OCI-LY3 (cell line): ENCODE measurements around the gene CAMTA1.

Source experiments
- H2AFZ ChIP-seq: fragments of 200-600, 300-600 bp; shearing (Covaris generic); 2 replicates; pipeline ENCODE4 v1.6.0; 2014; ENCODE audit warnings: antibody characterized with exemption, low read depth, low read length
- H3K27ac ChIP-seq: fragments of 200-600, 300-600 bp; sonication (generic); 2 replicates; pipeline ENCODE4 v1.5.1; 2014; ENCODE audit warnings: mild to moderate bottlenecking, low read length, moderate library complexity, mixed read lengths
- H3K27me3 ChIP-seq: fragments of 200-600, 300-600 bp; sonication (generic); 2 replicates; pipeline ENCODE4 v1.6.1; 2014; ENCODE audit warnings: low read depth, low read length, mixed read lengths
- H3K36me3 ChIP-seq: fragments of 200-600, 300-600 bp; sonication (generic); replicated peaks from 2 replicates; pipeline ENCODE3; 2014; ENCODE audit warnings: low read depth, low read length, mixed read lengths
- H3K4me1 ChIP-seq: fragments of 300-600, 200-600 bp; sonication (generic); 2 replicates; pipeline ENCODE4 v1.6.1; 2014; ENCODE audit warnings: low read length, mixed read lengths
- H3K4me2 ChIP-seq: fragments of 200-600, 300-600 bp; sonication (generic); 2 replicates; pipeline ENCODE4 v1.6.1; 2014; ENCODE audit warnings: low read length, mixed read lengths
- H3K4me3 ChIP-seq: fragments of 300-600, 200-600 bp; sonication (generic); 2 replicates; pipeline ENCODE4 v1.5.1; 2014; ENCODE audit warnings: antibody characterized with exemption, mild to moderate bottlenecking, low read length, moderate library complexity
- H3K79me2 ChIP-seq: fragments of 300-600, 200-600 bp; shearing (Covaris generic); 2 replicates; pipeline ENCODE4 v1.6.1; 2014; ENCODE audit warnings: mild to moderate bottlenecking, low read length, mixed read lengths
- H3K9ac ChIP-seq: fragments of 300-600, 200-600 bp; shearing (Covaris generic); 2 replicates; pipeline ENCODE4 v1.6.0; 2014; ENCODE audit warnings: mild to moderate bottlenecking, low read length, moderate library complexity
- H3K9me3 ChIP-seq: fragments of 200-600, 300-600 bp; shearing (Covaris generic); 2 replicates; pipeline ENCODE4 v1.6.1; 2014; ENCODE audit warnings: low read length, mixed read lengths; ENCODE audit not compliant: insufficient read depth
- H4K20me1 ChIP-seq: fragments of 200-600, 300-600 bp; sonication (generic); 2 replicates; pipeline ENCODE4 v1.6.1; 2016; ENCODE audit warnings: low read length, mixed read lengths; ENCODE audit not compliant: insufficient read depth
- CTCF ChIP-seq: fragments of 200-600, 300-600 bp; sonication (generic); IDR thresholded peaks from 2 replicates; pipeline ENCODE4 v1.5.1; 2014; ENCODE audit warnings: antibody characterized with exemption, low read length, low read depth
- EZH2phosphoT487 ChIP-seq: fragments of 200-600 bp; shearing (Covaris generic); IDR thresholded peaks from 2 replicates; pipeline ENCODE4 v1.6.1; 2018; ENCODE audit warnings: antibody characterized with exemption, mixed run types, low read depth

CAMTA1 gene

DNA sequence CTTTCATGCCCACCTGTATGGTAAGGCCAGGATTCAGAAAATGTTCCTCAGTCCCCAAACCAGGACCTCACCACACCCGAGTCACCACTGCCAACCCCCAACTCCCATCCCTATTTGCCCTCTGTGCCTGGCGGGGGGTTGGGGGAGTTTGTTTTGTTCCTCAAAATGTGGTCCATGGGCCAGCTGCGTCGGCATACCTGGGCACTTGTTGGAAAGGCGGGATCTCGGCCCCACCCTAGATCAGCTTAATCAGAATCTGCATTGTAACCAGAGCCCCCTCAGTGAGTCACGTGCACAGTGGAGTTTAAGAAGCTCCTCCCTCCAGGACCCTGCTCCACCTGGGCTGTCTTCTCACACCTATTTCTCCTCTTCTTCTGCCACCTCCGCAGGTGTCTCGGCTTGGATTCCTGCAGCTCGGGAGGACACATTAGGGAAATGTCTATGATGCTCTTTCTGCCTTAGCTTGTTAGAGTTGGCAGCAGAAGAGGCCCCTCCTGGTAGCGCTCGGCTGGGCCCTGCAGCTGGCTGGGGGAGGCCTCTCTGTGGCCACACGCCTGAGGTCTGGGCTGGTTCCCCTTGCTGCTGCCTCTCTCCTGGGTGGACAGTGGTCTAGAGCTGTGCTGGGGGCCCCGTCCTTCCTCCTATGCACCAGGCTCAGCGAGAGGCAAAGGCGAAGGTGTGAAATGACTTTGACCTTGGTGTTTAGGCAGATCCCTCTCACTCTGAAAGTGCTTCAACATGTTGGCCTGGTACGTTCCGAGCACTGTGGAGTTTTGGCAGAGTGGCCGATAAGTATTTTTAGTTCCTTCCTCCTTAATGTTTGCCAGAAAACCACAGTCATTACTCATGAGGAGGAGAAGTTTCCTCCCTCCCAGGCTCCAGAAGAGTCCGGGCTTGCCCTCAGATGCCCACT lies 41.8 kb upstream of the CAMTA1 start:
- Histone ChIP-seq H3K4me3 (no peak overlapping the region), H3K4me2 (peak overlapping the region; percentile 41), H3K9ac (no peak overlapping the region), H3K9me3 (no peaks in the 10 kb centered on the region), H3K36me3 (no peaks in the 10 kb centered on the region), H3K27me3 (0 out of 2 replicates have a peak, but pooled peaks cover 3% of the 10 kb centered on the region), H3K79me2 (no peaks in the 10 kb centered on the region), H3K4me1 (peaks cover 6% of the 10 kb centered on the region; the same call in 1 of the 2 replicates), H4K20me1 (no peaks in the 10 kb centered on the region), H3K27ac (no peak overlapping the region), H2AFZ (peak overlapping the region; percentile 65)
- TF ChIP-seq EZH2phosphoT487 (no peak), CTCF (no peak)

DNA sequence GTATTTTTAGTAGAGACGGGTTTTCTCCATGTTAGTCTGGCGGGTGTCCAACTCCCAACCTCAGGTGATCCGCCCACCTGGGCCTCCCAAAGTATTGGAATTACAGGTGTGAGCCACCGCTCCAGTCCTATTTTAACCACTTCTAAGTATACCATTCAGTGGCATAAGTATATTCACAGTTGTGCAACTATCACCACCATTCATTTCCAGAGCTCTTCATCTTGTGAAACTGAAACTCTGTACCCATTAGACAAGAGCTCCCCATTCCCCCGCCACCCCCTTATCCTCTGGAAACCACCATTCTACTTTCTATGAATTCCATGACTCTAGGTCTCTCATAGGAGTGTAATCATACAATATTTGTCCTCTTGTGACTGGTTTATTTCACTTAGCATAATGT lies 40.2 kb upstream of the CAMTA1 start:
- 0 out of 2 replicates have a peak, but pooled peaks cover 3% of the 10 kb centered on the region for H3K27me3 ChIP-seq

GRCh38 chr1:6747674-6748073 lies 37.6 kb upstream of the CAMTA1 start:
- H3K9me3 ChIP-seq, result no peaks in the 10 kb centered on the region
- H3K4me2 ChIP-seq, result no peak overlapping the region
- TF ChIP-seq EZH2phosphoT487 (no peak), CTCF (no peak)
- no peaks in the 10 kb centered on the region for H3K79me2 ChIP-seq
- H3K27ac ChIP-seq, result no peak overlapping the region
- peaks cover 6% of the 10 kb centered on the region; the same call in 1 of the 2 replicates for H3K4me1 ChIP-seq
- no peak overlapping the region for H3K9ac ChIP-seq
- no peaks in the 10 kb centered on the region for H4K20me1 ChIP-seq
- no peaks in the 10 kb centered on the region for H3K36me3 ChIP-seq
- no peak overlapping the region for H2AFZ ChIP-seq
- H3K4me3 ChIP-seq, result no peak overlapping the region
- 0 out of 2 replicates have a peak, but pooled peaks cover 3% of the 10 kb centered on the region for H3K27me3 ChIP-seq

More for the DNA sequence above, 40.2 kb upstream of the CAMTA1 start:
- Histone ChIP-seq H3K4me3 (no peak overlapping the region), H4K20me1 (no peaks in the 10 kb centered on the region), H2AFZ (no peak overlapping the region), H3K27ac (no peak overlapping the region), H3K4me1 (peaks cover 6% of the 10 kb centered on the region; the same call in 1 of the 2 replicates), H3K9ac (no peak overlapping the region), H3K79me2 (no peaks in the 10 kb centered on the region), H3K9me3 (no peaks in the 10 kb centered on the region), H3K36me3 (no peaks in the 10 kb centered on the region), H3K4me2 (no peak overlapping the region)
- TF ChIP-seq EZH2phosphoT487 (no peak), CTCF (no peak)

- TF ChIP-seq CTCF (no peak), EZH2phosphoT487 (no peak)
- H2AFZ ChIP-seq, result no peak overlapping the region
- no peaks in the 10 kb centered on the region for H3K4me1 ChIP-seq
- H3K4me3 ChIP-seq, result no peak overlapping the region
- no peak overlapping the region for H3K4me2 ChIP-seq
- no peaks in the 10 kb centered on the region for H3K79me2 ChIP-seq
- no peaks in the 10 kb centered on the region for H3K9me3 ChIP-seq
- no peak overlapping the region for H3K9ac ChIP-seq
- H3K27ac ChIP-seq, result no peak overlapping the region
- no peaks in the 10 kb centered on the region for H3K27me3 ChIP-seq
- no peaks in the 10 kb centered on the region for H4K20me1 ChIP-seq
- no peaks in the 10 kb centered on the region for H3K36me3 ChIP-seq
Measured at GRCh38 chr1:6750490-6750889, 34.8 kb upstream of the CAMTA1 start.
